NCI-H2227 (cell line): ENCODE results near the gene BCR.
A peak's percentile ranks its signal among the peaks of the same experiment; 100 is the strongest.

Experiments
- DNase-seq: peaks from one replicate; lab custom pipeline; 2025; ENCODE audit not compliant: unreplicated experiment; lab: John Stamatoyannopoulos, UW

BCR gene

DNA sequence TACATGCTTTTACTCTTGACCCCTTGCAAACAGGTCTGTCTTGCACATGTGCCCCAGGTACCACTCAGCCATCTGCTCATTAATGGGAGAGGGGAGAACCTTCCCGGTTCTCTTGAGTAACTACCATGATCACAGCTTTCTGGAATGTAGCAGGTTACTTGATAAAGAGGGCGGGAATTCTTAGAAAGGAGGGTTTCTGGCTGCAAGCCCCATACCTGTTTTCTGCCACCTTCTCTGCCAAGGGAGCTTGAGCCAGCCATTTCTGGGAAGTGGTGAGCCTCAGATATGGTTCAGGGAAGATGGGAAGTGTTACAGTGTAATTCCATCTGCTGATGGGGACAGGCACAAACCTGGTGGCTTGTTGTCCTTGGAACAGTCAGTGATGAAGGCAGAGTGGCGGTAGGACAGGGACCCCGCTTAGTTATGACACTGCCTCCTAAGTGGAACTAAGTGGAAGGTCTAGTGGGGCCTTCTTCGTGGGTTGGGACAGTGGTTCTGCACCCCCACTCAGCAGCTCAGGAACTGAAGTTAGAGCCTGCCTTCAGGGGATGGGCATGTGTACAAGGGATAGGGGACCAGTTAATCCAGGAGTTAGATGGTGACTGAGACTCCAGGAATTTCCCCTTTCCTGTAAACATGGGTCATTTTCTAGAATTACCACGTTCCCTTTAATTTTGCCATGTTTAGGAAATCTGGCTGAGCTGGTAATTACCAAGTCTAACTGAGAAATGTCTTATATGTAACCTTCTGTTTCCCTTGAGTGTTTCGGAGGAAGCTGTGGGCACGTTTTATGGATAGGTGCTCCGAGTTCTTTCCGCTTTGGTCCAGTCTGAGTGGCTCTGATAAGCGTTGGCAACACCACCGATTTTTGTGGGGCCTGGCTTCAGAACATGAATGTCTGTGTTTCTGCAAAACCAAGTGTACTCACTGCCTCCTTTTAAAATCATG is 35.3 kb downstream of the BCR start:
- DNase-seq, result no peak

- DNase-seq, result no peak
These were observed 36.3 kb downstream of the BCR start for GRCh38 chr22:23216461-23217170.

GRCh38 chr22:23217171-23218052 is 37.1 kb downstream of the BCR start:
- no peak for DNase-seq

DNA sequence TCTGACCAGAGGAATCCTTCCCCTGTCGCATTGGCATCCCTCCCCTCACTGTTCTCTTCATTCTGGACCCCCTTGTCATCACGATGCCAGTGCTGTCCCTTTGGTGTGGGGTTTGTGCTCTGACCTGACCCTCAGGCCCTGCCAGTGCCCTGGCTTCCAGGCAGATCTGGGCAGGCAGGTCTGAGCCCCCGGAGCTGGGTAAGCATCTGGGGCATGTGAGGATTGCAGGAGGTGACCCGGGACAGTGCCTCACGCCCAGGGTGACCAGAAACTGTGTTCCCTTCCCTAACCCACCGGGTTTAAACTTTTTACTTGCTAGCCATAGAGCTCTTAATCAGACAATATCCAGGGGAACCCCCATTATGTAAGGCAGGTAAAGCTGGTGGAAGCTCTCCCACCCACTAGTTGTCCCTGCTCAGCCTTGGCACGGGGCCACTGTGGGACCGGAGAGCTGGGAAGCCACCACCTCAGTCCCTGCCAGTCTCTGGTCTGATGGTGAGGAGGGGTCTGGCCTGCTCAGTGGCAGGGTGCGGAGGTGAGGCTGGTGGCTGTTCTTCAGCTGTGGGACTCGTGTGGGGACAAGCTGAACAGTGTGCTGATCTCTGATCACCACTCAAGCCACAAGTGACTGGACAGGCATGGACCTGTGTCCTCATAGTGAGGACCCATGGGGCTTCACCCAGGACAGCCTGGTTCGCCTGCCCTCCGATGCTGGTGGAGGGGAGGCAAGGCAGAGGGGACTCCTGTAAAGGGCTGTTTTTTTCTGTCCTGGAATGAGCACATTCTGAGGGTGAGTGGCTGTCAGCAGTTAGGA is 38.0 kb downstream of the BCR start:
- DNase-seq, result no peak

- peak; percentile 78 for DNase-seq
These were observed 38.5 kb downstream of the BCR start for GRCh38 chr22:23218867-23219251.

DNA sequence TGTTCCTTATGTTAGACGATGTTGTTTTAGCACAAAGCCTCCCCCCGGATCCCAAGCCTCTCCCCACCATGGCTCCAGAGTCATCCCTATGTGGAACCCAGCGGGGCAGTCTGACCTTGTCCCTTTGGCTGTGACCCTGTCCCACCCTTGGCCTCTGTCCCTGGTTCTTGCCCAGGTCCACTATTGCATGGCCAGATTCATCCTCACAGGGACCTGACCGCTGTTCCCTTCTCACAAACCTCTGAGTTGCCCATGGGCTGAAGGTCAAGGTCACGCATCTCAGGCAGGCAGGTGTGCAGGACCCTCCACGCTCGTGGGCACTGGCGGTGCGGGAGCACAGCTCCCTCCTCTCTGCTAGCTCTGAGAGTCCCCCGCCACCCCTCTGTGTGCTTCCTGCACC is 39.0 kb downstream of the BCR start:
- DNase-seq, result no peak

DNA sequence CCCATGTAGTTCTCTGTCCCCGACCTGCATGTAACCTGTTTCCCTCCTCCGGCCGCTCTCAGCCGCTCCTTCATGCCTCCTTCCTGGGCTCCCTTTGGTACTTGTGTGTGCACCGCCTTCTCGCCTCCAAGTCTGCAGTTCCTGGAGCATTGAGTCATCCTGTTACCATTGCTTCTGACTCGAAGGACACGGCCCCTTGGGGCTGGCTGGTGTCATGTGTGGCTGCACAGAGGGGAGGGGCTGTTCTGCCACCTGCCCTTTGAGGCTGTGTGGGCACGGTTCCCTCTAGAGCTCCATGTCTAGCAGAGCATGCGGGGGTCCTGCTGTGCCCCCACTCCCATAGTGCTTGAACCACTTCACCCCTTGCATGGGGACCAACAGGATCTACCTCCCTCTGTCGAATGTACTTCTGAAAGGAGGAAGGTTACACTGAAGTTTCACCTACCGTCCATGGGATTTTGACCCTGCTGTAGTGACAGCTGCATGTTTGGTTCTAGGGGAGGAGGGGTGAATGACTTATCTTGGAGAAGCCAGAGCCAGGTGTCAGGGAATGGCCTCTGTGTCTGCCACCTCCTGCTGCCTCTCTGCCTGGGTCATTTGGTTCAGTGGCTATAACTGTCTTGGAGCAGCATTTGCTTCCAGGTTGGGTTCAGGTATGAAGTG is 39.6 kb downstream of the BCR start:
- no peak for DNase-seq

GRCh38 chr22:23220485-23221350 is 40.4 kb downstream of the BCR start:
- no peak for DNase-seq

DNA sequence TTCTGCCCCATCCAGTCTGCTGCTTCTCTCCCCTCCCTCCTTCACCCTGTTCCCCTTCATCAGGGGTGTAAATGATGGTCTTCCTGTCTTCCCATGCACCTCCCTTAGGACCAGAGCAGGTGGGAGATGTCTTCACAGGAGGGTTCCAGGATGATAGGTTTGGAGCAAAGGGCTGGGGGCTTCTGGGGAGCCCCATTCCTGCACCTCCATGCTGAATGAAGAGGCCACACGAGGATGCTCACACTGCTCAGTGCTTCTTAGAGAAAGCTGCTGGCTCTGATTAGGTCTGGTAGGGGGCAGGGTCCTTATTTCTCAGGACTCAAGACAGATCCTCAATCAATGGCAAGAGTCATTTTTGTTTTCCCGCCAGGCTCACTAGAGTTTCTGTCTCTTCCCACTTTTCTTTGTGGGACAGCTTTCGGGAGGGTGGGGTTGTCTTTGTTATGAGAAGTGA is 41.1 kb downstream of the BCR start:
- DNase-seq, result no peak

- no peak for DNase-seq
These were observed 41.9 kb downstream of the BCR start for GRCh38 chr22:23222033-23222792.

DNA sequence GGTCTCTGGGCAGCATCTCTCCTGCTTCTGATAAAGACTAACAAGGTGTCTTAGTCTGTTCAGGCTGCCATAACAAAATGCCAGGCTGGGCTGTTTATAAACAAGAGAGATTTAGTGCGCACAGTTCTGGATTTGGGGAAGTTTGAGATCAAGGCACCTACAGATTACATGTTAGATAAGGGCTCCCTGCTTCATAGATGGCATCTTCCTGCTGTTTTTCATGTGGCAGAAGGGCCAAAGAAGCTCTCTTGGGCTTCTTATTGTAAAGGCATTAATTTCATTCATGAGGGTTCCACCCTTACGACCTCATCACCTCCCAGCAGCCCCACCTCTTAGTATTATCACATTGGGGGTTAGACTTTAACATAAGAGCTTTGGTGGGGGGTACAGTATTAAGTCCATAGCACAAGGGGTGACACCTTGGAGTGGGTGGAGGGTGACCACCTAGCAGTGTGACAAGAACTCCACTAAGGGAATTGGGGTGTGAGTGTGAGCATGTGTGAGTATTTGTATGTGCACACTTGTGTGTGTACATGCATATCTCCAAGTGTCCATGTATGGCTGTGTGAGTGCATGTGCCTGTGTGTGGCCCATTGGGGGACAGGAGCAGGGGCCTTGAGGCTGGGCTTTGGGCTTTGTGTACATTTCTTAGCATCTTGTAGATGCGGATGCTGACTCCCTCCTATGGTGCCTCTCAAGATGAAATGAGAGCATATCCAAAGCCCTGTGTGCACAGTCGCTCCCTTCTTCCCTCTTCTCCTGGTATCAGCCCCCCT is 42.7 kb downstream of the BCR start:
- DNase-seq, result no peak

DNA sequence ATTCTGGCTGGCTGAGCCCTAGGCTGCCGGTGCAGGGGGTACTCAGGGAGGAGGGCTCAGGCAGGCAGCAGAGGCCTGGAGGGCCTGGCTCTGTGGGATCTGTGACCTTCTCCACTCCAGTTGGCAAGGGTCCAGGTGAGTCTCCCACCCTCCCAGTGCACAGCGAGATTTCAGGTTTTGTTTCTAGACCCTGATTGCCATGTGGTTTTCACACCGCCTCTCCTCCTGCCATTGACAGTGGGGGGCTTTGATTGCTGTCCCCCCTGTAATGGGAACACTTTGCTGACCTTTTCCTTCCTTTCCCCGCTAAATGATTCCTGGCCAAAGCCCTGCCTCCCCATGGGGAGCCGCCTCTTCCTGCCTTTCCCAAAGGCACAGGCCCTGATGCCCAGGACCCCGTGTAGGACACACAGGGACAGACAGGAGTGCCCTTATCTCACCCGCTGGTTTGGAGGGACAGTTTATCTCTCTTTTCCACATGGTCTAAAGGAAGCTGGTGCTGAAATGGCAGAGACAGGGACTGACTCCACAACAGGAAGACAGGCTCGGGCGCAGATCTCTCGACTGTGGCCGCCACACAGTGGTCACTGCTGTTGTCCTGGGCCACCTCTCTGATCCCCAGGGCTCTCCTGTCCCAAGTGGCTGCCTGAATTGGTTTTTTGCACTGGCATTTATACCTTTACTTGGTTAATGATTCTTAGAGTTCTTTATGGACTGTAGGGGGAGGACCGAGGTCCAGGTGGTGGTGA is 43.4 kb downstream of the BCR start:
- no peak for DNase-seq

- no peak for DNase-seq
These were observed 44.5 kb downstream of the BCR start for GRCh38 chr22:23224846-23225245.

- DNase-seq, result no peak
These were observed 45.0 kb downstream of the BCR start for GRCh38 chr22:23225337-23225723.

DNA sequence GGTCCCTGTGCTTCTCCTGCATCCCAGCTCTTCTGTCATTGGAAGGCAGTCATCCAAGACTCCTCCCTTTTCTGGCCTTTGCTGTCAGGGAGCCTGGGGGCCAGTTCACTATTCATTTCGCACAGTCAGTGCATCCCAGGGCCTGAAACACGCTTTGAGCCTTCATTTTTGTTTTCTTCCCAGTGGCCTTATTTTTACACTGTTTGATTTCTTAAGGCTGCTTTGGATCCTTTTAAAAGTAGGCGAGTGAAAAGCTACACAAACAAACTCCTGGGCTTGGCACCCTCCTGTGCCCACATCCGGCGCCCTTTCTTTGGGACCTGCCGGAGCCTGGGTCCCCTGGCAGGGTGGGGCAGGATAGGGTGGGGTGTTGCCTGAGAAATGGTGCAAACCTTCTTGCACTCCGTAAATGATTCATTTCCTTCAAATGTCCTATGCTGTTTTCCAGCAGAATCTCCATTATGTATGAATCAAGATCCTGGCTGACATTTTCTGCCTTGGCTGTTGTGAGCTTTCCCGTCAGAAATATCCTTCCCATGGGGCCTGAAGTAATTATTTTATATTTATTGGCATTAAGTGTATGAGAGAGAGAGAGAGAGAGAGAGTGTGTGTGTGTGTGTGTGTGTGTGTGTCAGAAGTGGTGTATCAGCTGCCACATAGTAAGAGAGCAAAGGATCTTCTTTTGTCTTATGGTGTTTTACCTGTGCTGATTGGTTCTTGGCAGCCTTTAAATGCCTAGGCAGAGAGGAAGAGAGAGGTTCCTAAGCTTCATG is 45.6 kb downstream of the BCR start:
- DNase-seq, result no peak

DNA sequence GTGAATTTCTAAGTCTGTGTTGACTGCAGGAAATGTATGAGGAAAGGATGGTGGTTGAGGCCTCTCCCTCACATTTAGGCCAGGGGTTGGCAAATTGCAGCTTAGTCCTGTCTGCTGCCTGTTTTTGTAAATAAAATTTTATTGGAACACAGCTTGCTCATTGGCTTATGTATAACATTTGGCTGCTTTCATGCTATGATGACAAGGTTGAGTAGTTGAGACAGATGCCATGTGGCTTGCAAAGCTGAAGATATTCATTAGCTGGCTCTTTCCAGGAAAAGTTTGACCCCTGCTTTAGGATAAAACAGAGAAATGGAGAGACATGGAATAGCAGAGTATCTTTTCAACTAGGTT is 46.2 kb downstream of the BCR start:
- no peak for DNase-seq
